Coronary artery (tissue), 2 donors: ENCODE measurements around the gene MGAT5.

Experiments
- DNase-seq: peaks from one replicate; pipeline ENCODE4 v3.0.0-alpha.2; 2017; ENCODE audit warnings: low spot score
- H3K27ac ChIP-seq, 2 donors: fragments of 200-600 bp; sonication (generic); one replicate each; pipeline ENCODE4 v1.5.1; 2016 to 2019
- H3K4me3 ChIP-seq: fragments of 200-600 bp; sonication (generic); 2 replicates; pipeline ENCODE4 v1.5.1; 2016; ENCODE audit warnings: mild to moderate bottlenecking, moderate library complexity
- CTCF ChIP-seq: fragments of 200-600 bp; sonication (generic); IDR thresholded peaks from one replicate; pipeline ENCODE4 v1.5.1; 2019; ENCODE audit warnings: antibody characterized with exemption

The MGAT5 gene

GRCh38 chr2:134212746-134213145, 41.1 kb upstream of the MGAT5 start:
- H3K27ac ChIP-seq, result no peak overlapping the region
- no peak for TF ChIP-seq CTCF
- H3K4me3 ChIP-seq, result no peak overlapping the region
- no peak for DNase-seq

- H3K4me3 ChIP-seq, result no peak overlapping the region
- H3K27ac ChIP-seq, result no peak overlapping the region
- DNase-seq, result no peak
- no peak for TF ChIP-seq CTCF
Observed at GRCh38 chr2:134216152-134216829, 37.6 kb upstream of the MGAT5 start.

- H3K4me3 ChIP-seq, result no peak overlapping the region
- DNase-seq, result no peak
- H3K27ac ChIP-seq, result no peak overlapping the region
- TF ChIP-seq CTCF, result no peak
Observed at GRCh38 chr2:134217351-134217750, 36.5 kb upstream of the MGAT5 start.

GRCh38 chr2:134217924-134218323, 35.9 kb upstream of the MGAT5 start:
- no peak overlapping the region for H3K27ac ChIP-seq
- DNase-seq, result no peak
- H3K4me3 ChIP-seq, result no peak overlapping the region
- no peak for TF ChIP-seq CTCF

GRCh38 chr2:134218414-134218813, 35.5 kb upstream of the MGAT5 start:
- no peak overlapping the region for H3K27ac ChIP-seq
- H3K4me3 ChIP-seq, result no peak overlapping the region
- no peak for TF ChIP-seq CTCF
- DNase-seq, result no peak

- Histone ChIP-seq H3K27ac (no peak overlapping the region), H3K4me3 (no peak overlapping the region)
- DNase-seq, result no peak
- TF ChIP-seq CTCF, result no peak
Observed at GRCh38 chr2:134218930-134219658, 34.8 kb upstream of the MGAT5 start.

GRCh38 chr2:134220344-134220974, 33.4 kb upstream of the MGAT5 start:
- H3K27ac ChIP-seq, result peak overlapping the region in 1 of 2 donors; percentile 25
- H3K4me3 ChIP-seq, result no peak overlapping the region
- DNase-seq, result no peak
- TF ChIP-seq CTCF, result no peak
